H1 (cell line): ENCODE results near the gene EXOG. TPM values are rescaled to one million over a fixed set of nuclear protein-coding genes. Genes with fewer than 3 reads are reported as not detected.

Experiments
- BACH1 ChIP-seq: IDR thresholded peaks from 2 replicates; pipeline ENCODE4 v1.6.1; 2012; ENCODE audit warnings: low read length, improper control_type of control experiment
- GABPA ChIP-seq: IDR thresholded peaks from 2 replicates; pipeline ENCODE4 v1.6.1; 2011; ENCODE audit warnings: mild to moderate bottlenecking, low read length, moderate library complexity, borderline replicate concordance; ENCODE audit not compliant: insufficient read depth
- RAD21 ChIP-seq, 2 experiments: IDR thresholded peaks in 1 of 2; conservative IDR thresholded peaks in 1 of 2; 2 replicates each; pipeline ENCODE4 v1.6.1; 2011; ENCODE audit warnings: low read depth in 2 of 2, low read length in 2 of 2, improper control_type of control experiment in 1 of 2, inconsistent platforms in 1 of 2, mild to moderate bottlenecking in 1 of 2, moderate library complexity in 1 of 2
- SIRT6 ChIP-seq: IDR thresholded peaks from one replicate; pipeline ENCODE4 v1.7.1; 2012; ENCODE audit warnings: low read length, inconsistent platforms
- SP2 ChIP-seq: IDR thresholded peaks from 2 replicates; pipeline ENCODE4 v1.6.1; 2012; ENCODE audit warnings: mild to moderate bottlenecking, low read length, inconsistent platforms
- polyA plus RNA-seq, 7 experiments: library from polyadenylated mRNA; depleted of rRNA in 3 of 7; stranded (reverse) in 5 of 7; unstranded in 2 of 7; fragments of >200 nt in 5 of 7; fragments of 200-250 nt in 2 of 7; gene quantifications; 1 replicate in 5 of 7; 2 replicates in 1 of 7; 4 replicates in 1 of 7; pipeline versions ENCODE4 v1.2.1 to v1.2.3, GENCODE V29; 2011 to 2013; ENCODE audit warnings: missing spikeins in 2 of 7, mixed read lengths in 2 of 7
- total RNA-seq: library from RNA; stranded (reverse); fragmentation: NEBNext Ultra II Directional; extraction: Animal tissue kit (Norgen Biotek cat#: 25700); gene quantifications from 2 replicates; pipeline ENCODE4 v1.2.1, GENCODE V29; 2021

Gene EXOG
- total and polyA plus RNA-seq, 2 of the 8 experiments (the other 6 are each of a cell fraction or from before 2014, with no cell fraction given): 7.2 to 12.9 TPM

GRCh38 chr3:38534604-38535003, 38.5 kb downstream of the EXOG start (continued):
- no peak for TF ChIP-seq RAD21 (IDR thresholded peaks at IDR 0.05 in 1 of 2, conservative IDR thresholded peaks at IDR 0.05 in 1 of 2; ENCODE audit: low read depth in 2 of 2, low read length in 2 of 2)
- no peak for TF ChIP-seq GABPA
- TF ChIP-seq SP2: no peak
- TF ChIP-seq SIRT6: no peak
- TF ChIP-seq BACH1: no peak
